ENCODE results near the gene ABCB11. TPM values are rescaled to one million over a fixed set of nuclear protein-coding genes. Genes with fewer than 3 reads are reported as not detected.
"Not testable (repeated sequence)": the region's sequence is repeated elsewhere in the genome, so short reads cannot be mapped to it uniquely, and the experiment has no call there.

Gene ABCB11
- total RNA-seq, 1 donor from 2014 or later, result not detected

DNA sequence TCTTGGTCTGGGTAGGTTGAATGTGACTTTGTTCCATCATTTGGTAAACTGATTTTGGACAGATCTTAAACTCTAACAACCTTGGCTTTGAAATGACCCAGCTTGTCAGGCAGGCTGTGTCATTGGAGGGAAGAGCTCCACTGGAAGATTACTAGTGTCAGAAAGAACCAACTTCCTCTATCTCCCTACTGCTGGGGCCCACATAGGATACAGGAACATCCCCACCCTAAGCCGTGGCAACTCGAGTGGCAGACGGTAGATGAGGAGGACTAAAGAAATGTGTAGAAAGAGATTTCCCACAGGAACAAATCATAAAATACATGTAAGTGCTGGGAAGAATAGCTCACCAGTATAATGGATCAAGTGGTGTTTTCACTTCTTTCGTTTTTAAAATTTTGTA, 134.3 kb downstream of the ABCB11 start:
- DNase-seq (ENCODE audit: low read depth), result no peak

DNA sequence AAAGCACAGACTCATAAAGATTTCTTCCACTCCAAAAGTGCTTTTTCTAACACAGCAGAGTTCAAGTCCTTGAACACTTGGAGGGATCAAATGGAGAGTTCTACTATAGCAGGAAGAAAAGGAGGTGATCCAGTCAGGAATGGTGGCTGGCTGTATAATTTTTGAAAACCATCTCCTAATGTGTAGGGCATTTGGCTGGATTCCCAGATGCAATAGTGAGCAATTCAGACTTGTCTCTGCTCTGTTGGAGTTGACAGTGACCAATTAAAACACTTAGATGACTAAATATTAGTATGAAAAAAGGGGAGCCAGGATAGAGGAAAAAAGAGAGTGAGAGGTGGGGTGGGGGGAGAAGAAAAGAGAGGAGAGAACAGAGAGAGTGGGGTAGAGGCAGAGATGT, 135.4 kb downstream of the ABCB11 start:
- DNase-seq (ENCODE audit: low read depth), result no peak

DNA sequence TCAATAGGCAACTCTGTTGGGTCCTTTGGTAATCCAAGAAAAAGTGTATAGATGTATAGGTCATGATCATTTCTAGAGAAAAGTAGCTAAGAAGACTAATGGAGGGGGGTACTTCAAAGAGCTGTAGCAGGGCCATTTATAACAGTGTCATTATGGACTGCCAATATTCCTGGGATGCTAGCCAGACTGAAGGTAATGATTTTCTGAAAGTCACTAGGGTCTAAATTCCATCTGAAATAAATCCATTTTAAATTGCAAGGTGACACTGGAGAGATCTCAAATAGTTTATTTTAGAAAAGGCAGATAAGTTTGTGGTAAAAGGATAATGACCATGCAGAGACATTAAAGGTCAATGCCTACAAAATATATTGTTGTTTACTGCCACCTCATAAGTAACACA, 136.4 kb downstream of the ABCB11 start:
- DNase-seq (ENCODE audit: low read depth), result no peak

DNA sequence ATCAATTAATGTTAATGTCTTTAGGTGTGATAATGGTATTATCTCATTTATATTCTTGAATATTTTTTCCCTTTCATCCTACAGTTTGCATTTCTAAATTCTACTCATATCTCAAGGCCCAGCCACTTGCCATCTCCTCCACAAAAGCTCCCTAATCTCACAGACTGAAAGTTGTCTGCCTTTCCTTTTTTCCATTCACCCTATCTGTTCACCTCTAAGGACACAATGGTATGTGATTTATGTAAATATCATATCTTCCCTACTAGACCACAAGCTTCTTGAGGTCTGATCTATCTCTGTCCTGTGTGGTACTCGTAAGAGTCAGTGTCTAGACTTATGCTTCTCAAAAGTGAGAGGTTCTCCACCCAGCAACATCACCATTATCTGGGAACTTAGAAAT, 137.0 kb downstream of the ABCB11 start:
- DNase-seq (ENCODE audit: low read depth), result no peak

DNA sequence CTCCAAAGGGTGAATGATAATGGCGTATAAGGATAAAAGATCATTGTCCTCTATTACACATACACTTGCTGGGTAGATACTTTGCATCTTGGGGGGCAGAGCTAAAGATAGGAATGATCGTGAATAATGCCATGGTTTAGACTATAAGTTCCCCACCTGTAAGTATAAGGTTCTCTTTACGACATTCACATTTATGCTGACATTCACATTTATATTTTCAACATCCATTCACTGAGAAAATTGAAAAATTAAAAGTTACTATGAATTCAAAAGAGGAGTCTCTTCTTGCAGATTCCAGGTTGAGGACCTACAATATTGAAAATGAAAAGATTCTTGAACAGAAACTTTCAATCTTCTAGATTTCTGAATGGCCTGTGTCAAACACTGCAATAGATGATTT, 138.8 kb downstream of the ABCB11 start:
- DNase-seq (ENCODE audit: low read depth), result no peak

DNA sequence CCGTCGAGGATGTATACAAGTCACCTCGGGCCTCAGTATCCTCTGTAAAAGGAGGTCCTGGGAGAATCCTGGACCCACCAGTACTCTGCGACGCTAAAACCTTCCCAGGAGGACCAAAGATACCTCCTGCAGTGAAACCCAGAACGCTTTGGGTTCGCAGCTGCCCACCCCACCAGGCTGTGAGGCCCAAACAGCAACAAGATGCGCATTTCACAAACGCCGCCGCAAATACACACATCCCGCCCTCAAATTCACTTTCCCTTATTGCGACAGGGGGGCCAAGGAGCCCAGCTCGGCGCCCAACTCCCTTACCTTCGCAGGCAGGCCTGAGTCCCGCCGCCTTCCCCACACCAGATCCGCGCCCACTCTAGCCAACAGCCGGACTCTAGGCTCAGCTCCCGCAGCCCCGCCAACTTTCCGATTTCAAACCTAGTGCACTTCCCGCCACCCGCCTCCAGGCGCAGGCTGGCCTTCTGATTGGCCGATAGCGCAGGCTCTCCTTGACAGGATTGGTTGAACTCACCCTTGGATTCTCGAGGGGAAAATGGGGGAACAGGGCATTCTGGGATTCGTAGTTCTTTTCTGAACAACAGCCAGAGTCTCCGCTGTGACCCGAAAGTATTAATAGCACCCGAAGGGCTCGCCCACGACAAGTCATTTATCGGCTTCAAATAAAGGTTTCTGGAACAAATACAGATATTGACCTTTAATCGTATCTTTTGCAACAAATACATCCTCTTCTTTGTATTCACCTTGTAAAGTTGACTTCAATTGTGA, 140.9 kb downstream of the ABCB11 start, which contains the start of gene SPC25:
Gene SPC25 (minus strand): TSS at position 425 of the 777 bp plus-strand sequence. CDS start 911 bp downstream, outside the sequence.
- DNase-seq (ENCODE audit: low read depth), result peak; percentile 95

DNA sequence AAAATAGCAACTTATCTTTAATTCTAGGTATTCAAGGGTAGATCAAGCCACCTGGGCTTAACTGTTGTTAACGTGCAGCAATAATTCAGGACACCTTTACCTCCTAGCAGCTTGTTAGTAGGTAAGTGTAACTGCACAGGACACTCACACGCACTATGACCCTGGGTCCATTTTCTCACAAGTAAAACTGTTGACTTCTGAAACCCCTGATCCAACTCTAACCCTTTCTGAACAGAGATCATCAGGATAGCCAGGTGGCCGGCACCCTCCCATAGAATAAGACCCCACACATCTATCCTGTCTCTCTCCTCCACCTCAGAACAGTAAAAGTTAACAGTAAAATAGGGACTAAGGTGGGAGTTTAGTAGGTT, 141.5 kb downstream of the ABCB11 start:
- DNase-seq (ENCODE audit: low read depth), result no peak

DNA sequence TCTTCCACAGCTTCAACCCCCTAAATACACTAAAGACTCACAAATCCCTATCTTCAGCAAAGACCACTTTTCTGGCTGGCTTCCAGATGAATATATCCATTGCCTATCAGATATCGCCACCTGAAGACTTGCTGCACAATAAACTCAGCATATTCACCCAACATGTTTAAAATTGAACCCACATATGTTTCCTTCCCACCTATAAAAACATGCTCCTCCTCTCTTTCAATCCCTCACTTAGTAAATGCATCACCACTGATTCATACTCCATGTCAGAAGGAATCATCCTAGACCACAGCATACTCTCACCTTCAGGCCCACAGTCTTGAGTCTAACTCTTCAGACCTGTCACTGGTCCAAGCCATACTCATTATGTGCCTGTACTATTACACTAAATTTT, 146.1 kb downstream of the ABCB11 start:
- no peak for DNase-seq (ENCODE audit: low read depth)

DNA sequence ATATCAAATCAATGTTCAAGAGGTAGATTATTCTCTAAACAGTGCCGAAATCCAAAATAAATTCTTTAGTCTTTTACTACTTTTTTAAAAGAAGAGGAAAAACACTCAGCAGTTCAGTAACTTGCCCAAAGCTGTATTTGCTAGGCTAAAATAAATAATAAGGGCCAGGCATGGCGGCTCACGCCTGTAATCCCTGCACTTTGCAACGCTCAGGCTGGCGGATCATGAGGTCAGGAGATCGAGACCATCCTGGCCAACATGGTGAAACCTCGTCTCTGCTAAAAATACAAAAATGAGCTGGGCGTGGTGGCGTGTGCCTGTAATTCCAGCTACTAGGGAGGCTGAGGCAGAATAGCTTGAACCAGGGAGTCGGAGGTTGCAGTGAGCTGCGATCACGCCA, 149.0 kb downstream of the ABCB11 start:
- DNase-seq (ENCODE audit: low read depth), result not testable (repeated sequence)

DNA sequence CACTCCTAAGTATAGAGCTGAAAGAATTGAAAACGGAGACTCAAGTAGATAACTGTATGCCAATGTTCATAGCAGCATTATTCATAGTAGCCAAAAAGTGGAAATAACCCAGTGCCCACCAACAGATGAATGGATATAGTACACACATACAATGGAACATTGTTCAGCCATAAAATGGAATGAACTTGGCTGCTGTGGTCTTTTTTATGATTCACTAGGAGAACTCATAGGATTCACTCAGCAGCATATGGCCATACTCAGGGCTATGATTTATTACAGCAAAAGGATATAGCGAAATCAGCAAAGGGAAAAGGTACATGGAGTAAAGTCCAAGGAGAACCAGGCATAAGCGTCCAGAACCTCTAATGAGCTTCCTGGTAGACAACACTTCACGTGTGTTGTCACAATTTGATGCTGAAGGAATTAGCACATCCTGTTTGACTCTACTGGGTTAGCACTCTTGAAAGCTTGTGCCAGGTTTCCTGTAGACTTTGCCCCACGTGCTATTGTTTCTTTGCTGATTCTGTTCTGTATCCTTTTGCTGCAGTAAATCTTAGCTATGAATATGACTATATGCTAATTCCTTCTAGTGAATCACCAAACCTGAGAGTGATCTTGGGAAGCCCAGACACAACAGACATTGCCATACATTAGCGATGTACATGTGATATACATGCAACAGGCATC, 156.6 kb downstream of the ABCB11 start:
- no peak for DNase-seq (ENCODE audit: low read depth)

DNA sequence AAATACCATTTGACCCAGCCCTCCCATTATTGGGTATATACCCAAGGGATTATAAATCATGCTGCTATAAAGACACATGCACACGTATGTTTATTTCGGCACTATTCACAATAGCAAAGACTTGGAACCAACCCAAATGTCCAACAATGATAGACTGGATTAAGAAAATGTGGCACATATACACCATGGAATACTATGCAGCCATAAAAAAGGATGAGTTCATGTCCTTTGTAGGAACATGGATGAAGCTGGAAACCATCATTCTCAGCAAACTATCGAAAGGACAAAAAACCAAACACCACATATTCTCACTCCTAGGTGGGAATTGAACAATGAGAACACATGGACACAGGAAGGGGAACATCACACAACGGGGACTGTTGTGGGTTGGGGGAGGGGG, 160.3 kb downstream of the ABCB11 start:
- not testable (repeated sequence) for DNase-seq (ENCODE audit: low read depth)

Other genes with a start within 250 kb of the ABCB11 start
- not detected in 2 replicates for gene NOSTRIN, start 228.7 kb downstream of the ABCB11 start, total RNA-seq
- 0.24 TPM in 1 of 2 replicates, not detected in the other for gene SPC25, start 140.9 kb downstream of the ABCB11 start, total RNA-seq
- not detected in 2 replicates for gene G6PC2, start 130.0 kb downstream of the ABCB11 start, total RNA-seq
- gene DHRS9, start 38.2 kb upstream of the ABCB11 start, total RNA-seq, result not detected in 2 replicates